ENCODE results near the gene TUBGCP2.
A peak's percentile ranks its signal among the peaks of the same experiment; 100 is the strongest.

TUBGCP2 gene

DNA sequence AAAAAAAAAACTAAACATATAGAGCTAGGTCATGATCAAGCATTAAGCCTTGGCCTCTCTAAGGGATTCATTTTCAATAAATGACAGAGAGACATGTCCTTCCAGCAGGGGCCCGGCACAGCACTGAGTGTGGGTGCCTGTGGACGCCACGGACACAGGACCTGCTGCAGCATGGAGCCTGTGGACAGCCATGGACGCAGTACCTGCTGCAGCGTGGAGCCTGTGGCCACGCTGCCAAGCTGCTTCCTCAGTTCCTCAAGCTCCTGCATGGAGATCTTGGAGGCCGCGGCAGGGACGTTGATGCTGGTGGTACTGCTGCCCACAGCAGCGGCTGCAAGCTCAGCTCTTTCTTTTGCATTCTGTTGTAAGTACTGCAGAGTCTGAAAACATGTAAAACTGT is 9.4 kb downstream of the TUBGCP2 start:
- DNase-seq = no peak

DNA sequence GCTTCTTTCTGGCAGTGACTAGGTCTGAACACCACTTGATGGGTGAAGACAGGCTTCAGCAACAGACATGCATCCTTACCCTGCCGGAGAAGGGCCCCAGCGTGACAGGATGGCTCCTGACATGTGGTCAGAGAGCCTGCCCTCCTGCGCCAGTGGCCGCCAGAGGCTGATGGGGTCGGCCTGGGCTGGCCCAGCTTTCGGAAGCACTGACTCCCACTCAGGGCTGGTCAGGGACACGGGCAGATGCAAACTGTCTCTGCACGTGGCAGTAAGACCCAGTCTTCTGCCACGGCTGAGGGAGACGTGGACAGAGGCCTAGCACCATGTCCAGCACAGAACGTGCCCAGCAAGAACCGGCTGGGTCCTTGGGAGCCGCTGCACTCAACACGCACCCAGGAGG is 10.2 kb downstream of the TUBGCP2 start:
- no peak for DNase-seq

DNA sequence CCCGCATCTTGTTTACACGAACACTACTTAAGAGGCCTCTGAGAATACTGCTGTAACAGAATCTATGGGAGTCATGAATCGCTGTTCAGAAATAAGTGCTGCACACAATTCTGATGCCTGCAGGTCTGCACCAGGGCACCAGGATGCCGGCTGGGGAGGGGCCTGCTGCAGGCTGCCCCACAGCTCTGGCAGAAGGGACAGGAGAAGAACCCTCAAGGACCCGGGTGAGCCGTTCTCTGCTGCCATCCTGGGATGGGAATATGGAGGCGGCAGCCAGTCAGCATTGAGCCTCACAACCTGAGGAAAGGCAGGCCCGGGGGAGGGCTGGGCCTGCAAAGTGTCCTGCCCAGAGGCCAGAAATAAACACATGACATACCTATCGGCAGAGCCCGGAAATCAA is 11.2 kb downstream of the TUBGCP2 start:
- no peak for DNase-seq

DNA sequence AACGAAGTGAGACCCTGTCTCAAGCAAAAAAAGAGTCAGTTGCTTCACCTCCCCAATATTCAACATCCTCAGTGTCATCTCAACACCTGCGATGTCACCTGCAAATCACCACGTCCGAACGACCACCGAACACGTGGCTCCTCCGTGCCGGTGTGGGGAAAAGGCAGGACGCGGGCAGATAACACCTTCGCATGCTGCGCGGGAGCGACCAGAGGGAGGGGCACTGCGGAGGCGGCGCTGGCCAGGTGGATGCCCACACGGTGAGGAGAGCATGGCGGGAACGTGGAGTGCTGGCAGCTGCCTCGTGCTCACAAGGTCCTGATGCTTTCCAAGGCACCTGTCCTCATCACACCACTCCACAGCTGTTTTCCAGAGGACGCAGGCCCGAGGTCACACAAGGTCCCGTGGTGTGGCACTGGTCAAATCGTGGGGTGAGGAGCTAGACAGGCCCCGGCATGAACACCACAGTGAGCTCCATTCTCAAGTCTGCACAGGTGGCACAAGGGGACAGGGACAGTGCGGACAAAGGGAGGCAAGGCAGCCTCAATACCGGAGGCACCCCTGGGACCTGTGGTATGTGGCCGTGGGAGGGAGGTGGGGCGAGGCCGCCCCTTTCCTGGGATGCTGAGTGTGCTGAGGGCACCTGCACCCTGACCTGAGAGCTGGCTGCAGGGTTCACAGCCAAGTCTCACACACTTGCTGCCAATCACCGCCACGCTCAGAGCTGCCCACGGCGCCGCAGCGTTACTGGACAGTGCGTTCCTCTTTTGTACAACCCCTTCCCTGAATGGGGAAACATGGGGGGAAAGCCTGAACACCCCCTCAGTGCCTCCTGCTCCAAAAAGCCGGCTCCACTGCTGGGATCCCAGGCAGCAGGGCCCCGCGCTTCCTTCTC is 13.0 kb downstream of the TUBGCP2 start:
- DNase-seq = no peak

- DNase-seq = no peak
Measured at GRCh38 chr10:133294189-133294588, 14.5 kb downstream of the TUBGCP2 start.

DNA sequence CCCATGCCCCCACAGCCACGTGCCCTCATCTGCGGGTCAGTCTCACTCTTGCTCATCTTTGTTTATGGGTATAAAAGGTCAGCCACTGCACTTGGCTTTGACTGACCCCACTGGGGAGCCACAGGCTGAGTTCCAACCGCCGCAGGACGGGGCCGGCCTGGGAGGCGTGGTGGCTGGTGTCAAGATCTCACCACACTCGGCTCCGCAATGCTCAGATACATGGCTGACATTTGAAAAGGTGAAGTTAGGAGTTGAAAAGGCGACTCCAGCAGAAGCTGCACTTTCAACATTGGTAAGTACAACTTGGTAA is 14.9 kb downstream of the TUBGCP2 start:
- DNase-seq = no peak

- peak; percentile 46 for DNase-seq
Measured at GRCh38 chr10:133292919-133293809, 15.5 kb downstream of the TUBGCP2 start.

GRCh38 chr10:133289761-133290160 is 18.9 kb downstream of the TUBGCP2 start:
- DNase-seq = no peak

- DNase-seq = no peak
Measured at GRCh38 chr10:133287832-133288500, 20.7 kb downstream of the TUBGCP2 start.

GRCh38 chr10:133286366-133286765 is 22.3 kb downstream of the TUBGCP2 start:
- no peak for DNase-seq

GRCh38 chr10:133285217-133285616 is 23.5 kb downstream of the TUBGCP2 start:
- DNase-seq = no peak

DNA sequence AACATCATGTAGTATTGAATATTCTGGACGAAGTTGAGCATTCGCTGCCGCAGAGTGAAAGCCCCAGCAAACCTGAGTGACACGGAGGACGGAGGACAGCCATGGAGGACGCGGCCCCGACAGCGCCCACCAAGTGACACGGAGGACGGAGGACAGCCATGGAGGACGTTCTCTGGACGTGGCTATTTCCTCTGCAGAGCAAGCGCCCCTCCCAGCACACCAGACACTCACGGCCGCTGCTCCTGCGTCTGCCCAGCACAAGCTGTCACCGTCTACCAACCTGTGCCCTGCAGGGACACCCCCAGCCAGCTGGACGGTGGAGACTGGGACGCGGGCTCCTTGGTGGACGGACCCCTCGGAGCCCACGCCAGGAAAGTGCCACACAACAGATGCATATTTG is 24.7 kb downstream of the TUBGCP2 start:
- DNase-seq = no peak

GRCh38 chr10:133282846-133283390 is 25.8 kb downstream of the TUBGCP2 start:
- no peak for DNase-seq

- no peak for DNase-seq
Measured at GRCh38 chr10:133281628-133282372, 26.9 kb downstream of the TUBGCP2 start.

GRCh38 chr10:133281084-133281483 is 27.6 kb downstream of the TUBGCP2 start:
- DNase-seq = no peak

GRCh38 chr10:133280391-133281059 is 28.1 kb downstream of the TUBGCP2 start:
- DNase-seq = no peak

DNA sequence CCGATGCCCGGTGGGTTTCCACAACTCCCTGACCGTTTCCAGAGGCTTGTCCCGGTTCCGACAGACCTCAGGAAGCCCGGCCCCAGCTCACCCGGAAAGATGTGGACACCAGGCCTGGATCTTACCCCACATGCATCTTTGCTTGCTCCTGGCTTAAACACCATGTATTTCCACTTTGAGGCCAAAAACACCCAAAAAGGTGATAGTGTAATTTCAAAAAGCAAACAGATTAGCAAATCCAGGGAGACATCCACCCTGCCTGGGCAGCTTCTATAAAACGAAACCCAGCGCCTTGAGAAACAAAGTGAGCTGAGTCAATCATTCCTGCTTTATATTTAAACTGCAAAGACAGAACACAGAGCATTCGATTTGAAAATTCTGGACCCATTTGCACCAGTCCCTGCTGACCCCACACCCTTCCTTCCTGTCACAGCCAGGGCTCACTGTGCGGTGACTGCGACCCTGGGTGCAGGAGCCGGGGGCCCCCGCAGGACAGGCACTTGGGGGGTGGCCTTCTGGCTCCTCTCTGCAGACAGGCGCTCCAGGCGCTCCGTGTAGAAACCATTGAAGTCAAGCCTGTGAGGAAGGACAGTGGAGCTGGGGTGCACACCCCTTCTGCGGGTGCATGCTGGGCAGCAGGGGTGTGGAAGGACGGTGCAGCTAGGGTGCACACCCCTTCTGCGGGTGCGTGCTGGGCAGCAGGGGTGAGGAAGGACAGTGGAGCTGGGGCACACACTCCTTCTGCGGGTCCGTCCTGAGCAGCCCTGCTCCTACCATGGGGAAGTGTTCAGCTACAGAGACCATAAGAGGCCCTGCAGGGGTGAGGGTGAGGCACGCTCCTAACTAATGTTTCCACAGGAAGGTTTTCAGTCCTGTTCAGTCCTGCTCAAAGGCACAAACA is 29.1 kb downstream of the TUBGCP2 start:
- DNase-seq = no peak

DNA sequence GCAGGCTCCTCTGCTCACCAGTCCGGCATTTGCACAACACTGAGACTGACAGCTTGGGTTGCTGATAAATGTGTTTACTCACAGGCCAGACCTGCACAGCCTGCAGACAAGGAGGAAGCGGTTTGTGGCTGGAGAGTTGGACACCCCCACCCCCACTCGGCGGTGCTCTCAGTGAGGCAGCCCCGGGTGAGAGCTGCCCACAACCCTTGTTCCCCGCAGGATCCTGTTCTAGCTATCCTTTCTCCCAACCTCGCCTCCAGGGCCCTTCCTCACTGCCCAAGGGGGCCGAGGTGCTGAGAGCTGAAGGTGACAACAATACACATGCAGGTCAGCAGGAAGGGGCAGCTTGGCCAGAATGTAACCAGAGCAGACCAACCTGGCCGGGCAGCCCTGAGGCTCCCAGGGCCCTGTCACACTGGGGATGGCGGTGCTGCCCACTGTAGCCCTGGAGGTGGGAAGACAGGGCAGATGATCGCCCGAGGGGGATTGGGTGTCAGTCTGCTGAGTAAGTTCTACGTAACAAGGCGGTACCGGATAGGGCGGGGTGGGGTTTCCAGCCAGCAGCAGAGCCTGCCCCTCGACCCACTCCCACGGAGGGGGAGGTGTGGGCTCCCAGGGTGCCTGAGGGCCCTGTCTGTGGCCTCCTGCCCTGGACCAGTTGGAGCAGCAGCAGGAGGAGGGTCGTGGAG is 30.0 kb downstream of the TUBGCP2 start:
- peak; percentile 32 for DNase-seq

DNA sequence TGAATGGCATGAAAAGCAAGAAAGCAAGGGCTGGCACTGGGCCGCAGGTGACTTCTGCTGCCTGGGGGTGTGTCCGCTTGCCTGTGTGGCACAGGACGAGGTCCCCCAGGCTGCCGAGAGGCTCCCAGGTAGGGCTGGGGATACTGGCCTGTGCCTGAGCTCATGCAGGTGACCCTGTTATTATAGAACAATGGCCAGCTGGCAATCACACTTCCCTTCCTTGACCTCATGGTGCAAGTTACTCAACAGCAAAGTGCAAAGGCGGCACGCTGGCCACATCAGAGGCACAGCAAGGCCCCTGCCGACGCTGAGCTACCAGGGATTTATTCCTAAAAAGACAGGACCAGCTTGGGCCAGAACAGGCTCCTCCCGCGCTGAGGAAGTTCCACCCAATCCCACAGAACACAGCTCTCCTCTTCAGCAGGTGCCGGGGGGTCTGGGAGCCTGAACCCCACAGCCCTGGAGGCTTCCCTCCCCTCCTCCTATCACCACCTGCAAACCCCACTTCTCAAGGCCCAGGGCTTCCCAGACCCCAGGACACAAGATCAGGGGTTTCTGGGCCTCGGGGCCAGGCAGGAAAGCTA is 30.6 kb downstream of the TUBGCP2 start:
- DNase-seq = no peak

Data from fibroblast of upper back skin (primary cell).